AG09319 (cell line): ENCODE results near the gene ACER3.

Experiments used
- DNase-seq: peaks from one replicate; pipeline ENCODE4 v3.0.0-alpha.2; 2010; ENCODE audit warnings: low read depth; ENCODE audit errors: extremely low read depth
- CTCF ChIP-seq: IDR thresholded peaks from 2 replicates; pipeline ENCODE4 v1.5.1; 2011; ENCODE audit warnings: low read depth, mild to moderate bottlenecking, inconsistent platforms, low read length, moderate library complexity

Gene ACER3

GRCh38 chr11:76838678-76839068 is 22.0 kb upstream of the ACER3 start:
- DNase-seq = no peak
- peak; percentile 29 for TF ChIP-seq CTCF

GRCh38 chr11:76839311-76839710 is 21.4 kb upstream of the ACER3 start:
- no peak for DNase-seq
- no peak for TF ChIP-seq CTCF

GRCh38 chr11:76841923-76842452 is 18.7 kb upstream of the ACER3 start:
- no peak for TF ChIP-seq CTCF

GRCh38 chr11:76843907-76844306 is 16.8 kb upstream of the ACER3 start:
- TF ChIP-seq CTCF = no peak
- DNase-seq = no peak

More at GRCh38 chr11:76841923-76842452, 18.7 kb upstream of the ACER3 start:
- DNase-seq = no peak

- no peak for DNase-seq
- no peak for TF ChIP-seq CTCF
Measured at GRCh38 chr11:76844511-76844910, 16.2 kb upstream of the ACER3 start.

GRCh38 chr11:76845069-76845468 is 15.6 kb upstream of the ACER3 start:
- DNase-seq = no peak
- TF ChIP-seq CTCF = no peak

GRCh38 chr11:76846441-76846840 is 14.3 kb upstream of the ACER3 start:
- DNase-seq = no peak
- TF ChIP-seq CTCF = no peak
